Lower leg skin (tissue), 4 donors: ENCODE measurements around the gene RB1. TPM values are rescaled to one million over a fixed set of nuclear protein-coding genes. Genes with fewer than 3 reads are reported as not detected.

Experiments used
- DNase-seq, 2 donors: peaks; one replicate each; pipeline ENCODE4 v3.0.0-alpha.2; 2019; ENCODE audit warnings: low spot score in 2 of 2
- H3K4me3 ChIP-seq: fragments of 200-600 bp; sonication (generic); 2 replicates; pipeline ENCODE4 v1.5.1; 2017; ENCODE audit warnings: mild to moderate bottlenecking, low read depth; ENCODE audit not compliant: poor library complexity, severe bottlenecking
- POLR2A ChIP-seq, 2 donors: fragments of 450-650 bp; IDR thresholded peaks; one replicate each; pipeline ENCODE4 v1.6.1; 2016 to 2017; ENCODE audit warnings: antibody characterized with exemption in 2 of 2, mild to moderate bottlenecking in 1 of 2, moderate library complexity in 1 of 2
- WGBS, 2 donors: methylation state at CpG; one replicate each; pipeline ENCODE4 v1.1.5; 2018; 5-methylcytosine and 5-hydroxymethylcytosine counted together
- intact Hi-C: fragments of 100-400 bp; cut with DNase I; formaldehyde crosslinking; loops from one replicate; pipeline ENCODE4 v1.15.0; 2023; ENCODE audit warnings: low total_unique reads
- total RNA-seq, 4 donors: library from RNA; depleted of rRNA; stranded (reverse); fragments of >200 nt; gene quantifications; one replicate each; pipeline ENCODE4 v1.1.0, GENCODE V29; 2016
- TF ChIP-seq, protein P1 (sequence below), 3 donors: fragments of 450-650 bp; IDR thresholded peaks; one replicate each; pipeline ENCODE4 v1.5.1; 2016; ENCODE audit warnings: antibody characterized with exemption in 3 of 3, mild to moderate bottlenecking in 3 of 3, moderate library complexity in 2 of 3

Gene RB1
- total RNA-seq, 4 donors from 2014 or later: 15.8 to 20.0 (median 16.4) TPM

DNA sequence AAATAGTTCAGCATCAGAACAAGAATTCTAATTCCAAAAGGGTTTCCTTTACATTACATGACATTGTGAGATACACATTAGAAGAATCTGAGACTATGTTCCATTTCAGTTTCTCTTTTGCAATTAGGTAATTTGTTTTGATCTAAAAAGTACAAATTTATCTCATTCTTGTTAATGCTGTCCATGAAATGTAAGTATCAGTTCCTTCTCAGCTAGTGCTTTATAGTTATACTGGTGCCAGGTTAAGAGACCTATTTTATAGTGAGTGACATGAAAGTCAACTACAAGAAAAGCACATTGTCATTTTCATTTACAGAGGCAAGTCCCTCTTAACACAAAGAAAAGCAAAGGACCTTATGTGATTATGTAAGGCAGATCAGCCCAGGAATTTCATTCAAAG is 185.4 kb downstream of the RB1 start:
- DNase-seq: no peak
- TF ChIP-seq, protein P1, sequence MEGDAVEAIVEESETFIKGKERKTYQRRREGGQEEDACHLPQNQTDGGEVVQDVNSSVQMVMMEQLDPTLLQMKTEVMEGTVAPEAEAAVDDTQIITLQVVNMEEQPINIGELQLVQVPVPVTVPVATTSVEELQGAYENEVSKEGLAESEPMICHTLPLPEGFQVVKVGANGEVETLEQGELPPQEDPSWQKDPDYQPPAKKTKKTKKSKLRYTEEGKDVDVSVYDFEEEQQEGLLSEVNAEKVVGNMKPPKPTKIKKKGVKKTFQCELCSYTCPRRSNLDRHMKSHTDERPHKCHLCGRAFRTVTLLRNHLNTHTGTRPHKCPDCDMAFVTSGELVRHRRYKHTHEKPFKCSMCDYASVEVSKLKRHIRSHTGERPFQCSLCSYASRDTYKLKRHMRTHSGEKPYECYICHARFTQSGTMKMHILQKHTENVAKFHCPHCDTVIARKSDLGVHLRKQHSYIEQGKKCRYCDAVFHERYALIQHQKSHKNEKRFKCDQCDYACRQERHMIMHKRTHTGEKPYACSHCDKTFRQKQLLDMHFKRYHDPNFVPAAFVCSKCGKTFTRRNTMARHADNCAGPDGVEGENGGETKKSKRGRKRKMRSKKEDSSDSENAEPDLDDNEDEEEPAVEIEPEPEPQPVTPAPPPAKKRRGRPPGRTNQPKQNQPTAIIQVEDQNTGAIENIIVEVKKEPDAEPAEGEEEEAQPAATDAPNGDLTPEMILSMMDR (IDR thresholded peaks at IDR 0.05): no peak
- no peak overlapping the region for H3K4me3 ChIP-seq
- intact Hi-C loops: no loop called here

DNA sequence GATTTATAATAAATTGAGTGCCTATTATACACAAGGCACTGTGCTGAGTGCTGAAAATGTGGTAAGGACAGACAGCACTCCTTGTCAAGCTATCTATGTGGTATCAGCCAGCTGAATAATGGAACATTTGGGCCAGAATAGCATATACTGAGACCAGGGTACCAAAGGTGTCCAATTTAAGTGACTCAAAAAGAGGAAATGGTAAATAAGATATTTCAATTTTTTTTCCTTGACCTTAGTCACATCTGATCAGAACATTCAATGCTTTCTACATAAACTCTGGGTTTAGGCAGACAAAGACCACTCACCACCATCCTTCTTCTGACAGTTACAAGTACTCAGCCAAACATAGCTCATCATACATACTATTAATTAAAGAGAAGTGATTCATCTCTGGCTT is 186.1 kb downstream of the RB1 start:
- no peak for TF ChIP-seq POLR2A (IDR thresholded peaks at IDR 0.05)
- TF ChIP-seq, protein P1 (IDR thresholded peaks at IDR 0.05): no peak
- no peak overlapping the region for H3K4me3 ChIP-seq
- no peak for DNase-seq
- intact Hi-C loops: no loop called here

DNA sequence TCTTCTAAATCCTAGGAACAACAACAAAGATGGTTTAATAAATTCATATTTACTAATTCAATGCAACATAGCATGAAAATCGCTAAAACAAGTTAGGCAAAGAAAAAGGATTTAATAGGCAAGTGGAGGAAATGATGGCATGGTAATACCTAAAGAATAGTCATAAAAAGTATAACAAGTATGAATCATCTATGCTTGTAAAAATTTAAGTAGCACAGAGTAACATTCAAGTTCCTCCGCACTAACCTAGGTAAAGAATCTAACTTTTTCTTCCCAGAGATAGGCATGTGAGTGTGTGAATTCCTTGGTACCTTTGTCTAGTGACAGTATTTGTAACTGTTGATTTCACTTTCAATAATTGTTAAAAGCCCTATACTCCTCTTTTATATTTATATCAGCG is 186.7 kb downstream of the RB1 start:
- TF ChIP-seq POLR2A (IDR thresholded peaks at IDR 0.05): no peak
- TF ChIP-seq, protein P1 (IDR thresholded peaks at IDR 0.05): no peak
- intact Hi-C loops: no loop called here
- DNase-seq: no peak
- 89 to 93% methylated on average over 3 of the region's 3 CpGs for WGBS, 2 donors
- no peak overlapping the region for H3K4me3 ChIP-seq

DNA sequence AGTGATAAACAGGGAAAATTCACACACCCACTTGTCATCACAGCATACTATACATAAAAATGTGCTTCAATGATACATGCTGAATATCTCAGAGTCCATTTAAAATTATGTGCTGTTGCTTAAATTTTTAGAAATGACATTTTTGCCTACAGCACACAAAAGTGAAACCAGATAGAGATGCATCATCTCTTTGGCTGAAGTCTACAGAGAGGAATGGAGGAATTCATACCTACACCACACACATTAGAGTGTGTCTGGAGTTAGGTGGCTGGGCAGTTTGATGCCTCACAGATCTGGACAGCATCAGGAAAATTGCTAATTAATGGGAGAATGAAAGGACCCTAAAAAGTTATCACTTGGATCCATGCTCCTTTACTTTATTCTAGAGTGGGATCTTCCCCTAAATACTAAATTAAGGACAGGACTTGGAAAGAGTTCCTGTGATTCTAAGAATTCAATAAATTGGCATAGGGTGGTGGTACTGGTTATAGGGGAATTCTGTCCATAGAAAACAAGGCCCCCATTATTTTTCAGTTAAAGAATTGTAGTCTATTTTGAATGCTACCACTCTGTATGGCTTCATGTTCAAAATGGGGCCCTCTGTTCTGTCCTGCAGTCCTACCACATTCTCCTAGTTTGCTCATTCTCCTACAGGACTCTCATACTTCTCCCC is 188.0 kb downstream of the RB1 start:
- intact Hi-C loops: no loop called here
- no peak overlapping the region for H3K4me3 ChIP-seq
- no peak for TF ChIP-seq POLR2A (IDR thresholded peaks at IDR 0.05)
- TF ChIP-seq, protein P1 (IDR thresholded peaks at IDR 0.05): no peak
- DNase-seq: no peak

DNA sequence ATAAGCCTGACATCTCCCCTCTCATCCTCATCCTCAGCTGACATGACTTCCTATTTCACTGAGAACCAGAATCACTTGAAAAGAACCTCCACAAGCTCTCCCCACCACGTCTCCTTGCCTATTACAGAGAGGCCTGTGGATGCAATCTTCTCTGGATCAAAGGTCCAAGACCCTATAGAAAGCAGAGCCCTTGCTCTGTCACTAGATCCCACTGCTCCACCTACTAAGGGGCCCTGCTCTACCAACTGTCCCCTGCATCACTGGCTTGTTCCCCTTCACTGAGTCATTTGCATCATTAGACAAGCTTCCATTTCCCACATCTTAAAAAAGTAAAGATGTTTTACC is 188.5 kb downstream of the RB1 start:
- no peak for TF ChIP-seq POLR2A (IDR thresholded peaks at IDR 0.05)
- TF ChIP-seq, protein P1 (IDR thresholded peaks at IDR 0.05): no peak
- intact Hi-C loops: no loop called here
- no peak for DNase-seq
- H3K4me3 ChIP-seq: no peak overlapping the region
- 58 to 72% methylated on average over 1 of the region's 1 CpG for WGBS, 2 donors

DNA sequence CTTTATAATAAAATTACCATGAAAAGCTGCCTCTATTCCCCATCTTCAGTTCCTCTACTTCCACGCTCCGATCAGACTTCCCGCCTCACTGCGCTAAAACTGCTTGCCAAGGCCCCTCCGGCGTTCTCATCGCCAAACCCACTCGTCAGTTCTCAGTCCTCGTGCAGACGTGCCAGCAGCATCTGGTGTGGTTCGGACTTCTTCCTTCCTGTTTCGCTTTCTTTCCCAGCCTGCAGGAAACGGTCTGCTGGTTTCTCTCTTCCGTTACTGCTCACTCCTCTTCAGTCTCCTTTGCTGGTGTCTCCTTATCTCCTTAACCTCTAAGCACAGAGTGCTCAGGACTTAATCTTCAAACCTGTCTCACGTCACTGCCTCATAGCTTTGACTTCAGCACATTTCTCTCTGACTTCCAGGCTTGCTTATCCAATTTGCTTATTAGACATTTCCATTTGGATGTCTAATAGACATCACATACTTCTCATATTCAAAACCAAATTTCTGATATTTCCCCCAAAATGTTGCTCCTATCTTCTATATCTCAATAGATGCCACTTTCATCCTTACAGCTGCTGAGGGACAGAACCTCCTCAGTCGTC is 189.0 kb downstream of the RB1 start:
- no peak overlapping the region for H3K4me3 ChIP-seq
- DNase-seq: peak; percentile 81 to 95
- WGBS, 2 donors: 23 to 32% methylated on average over 16 of the region's 16 CpGs
- TF ChIP-seq, protein P1 (IDR thresholded peaks at IDR 0.05): no peak
- no peak for TF ChIP-seq POLR2A (IDR thresholded peaks at IDR 0.05)
- intact Hi-C loops: no loop called here
